Loucy (cell line): ENCODE results near the gene RPL19.

Experiments
- H2AFZ ChIP-seq: fragments of 200-600 bp; sonication (generic); 2 replicates; pipeline ENCODE4 v1.6.0; 2016; ENCODE audit warnings: antibody characterized with exemption, mild to moderate bottlenecking, low read length, moderate library complexity
- H3F3A ChIP-seq: fragments of 200-600 bp; 2 replicates; pipeline ENCODE4 v1.6.0; 2016; ENCODE audit warnings: antibody characterized with exemption, low read depth, mild to moderate bottlenecking
- H3K27me3 ChIP-seq: fragments of 200-600 bp; sonication (generic); 2 replicates; pipeline ENCODE4 v1.6.1; 2014; ENCODE audit warnings: low read length, mild to moderate bottlenecking; ENCODE audit not compliant: insufficient read depth, poor library complexity, severe bottlenecking
- H3K36me3 ChIP-seq: fragments of 200-600 bp; sonication (generic); 2 replicates; pipeline ENCODE4 v1.6.1; 2016; ENCODE audit warnings: low read length; ENCODE audit not compliant: insufficient read depth
- H3K4me1 ChIP-seq: fragments of 200-600 bp; sonication (generic); 2 replicates; pipeline ENCODE4 v1.5.1; 2014; ENCODE audit warnings: low read length, mild to moderate bottlenecking; ENCODE audit not compliant: insufficient read depth, poor library complexity, severe bottlenecking
- H3K4me2 ChIP-seq: fragments of 200-600 bp; sonication (generic); 2 replicates; pipeline ENCODE4 v1.6.0; 2014; ENCODE audit warnings: antibody characterized with exemption, low read length, low read depth, mild to moderate bottlenecking; ENCODE audit not compliant: poor library complexity, severe bottlenecking
- H3K4me3 ChIP-seq: fragments of 200-600 bp; sonication (generic); 2 replicates; pipeline ENCODE4 v1.5.1; 2014; ENCODE audit warnings: low read length, mild to moderate bottlenecking, mixed read lengths; ENCODE audit not compliant: poor library complexity, severe bottlenecking
- H3K79me2 ChIP-seq: fragments of 200-600 bp; sonication (generic); 2 replicates; pipeline ENCODE4 v1.6.1; 2014; ENCODE audit warnings: low read length; ENCODE audit not compliant: insufficient read depth
- H3K9ac ChIP-seq: fragments of 200-600 bp; sonication (generic); 2 replicates; pipeline ENCODE4 v1.6.0; 2014; ENCODE audit warnings: mild to moderate bottlenecking, low read depth, low read length, moderate library complexity; ENCODE audit not compliant: poor library complexity, severe bottlenecking
- H3K9me2 ChIP-seq: fragments of 200-600 bp; sonication (generic); replicated peaks from 2 replicates; pipeline ENCODE4 v1.6.1; 2016; ENCODE audit warnings: low read depth, low read length, mixed read lengths
- H3K9me3 ChIP-seq: fragments of 200-600 bp; sonication (generic); 2 replicates; pipeline ENCODE4 v1.6.1; 2014; ENCODE audit warnings: mild to moderate bottlenecking, antibody characterized with exemption, low read length, low read depth; ENCODE audit not compliant: insufficient read depth
- H4K20me1 ChIP-seq: fragments of 200-600 bp; sonication (generic); 2 replicates; pipeline ENCODE4 v1.6.0; 2014; ENCODE audit warnings: antibody characterized with exemption, low read length, mild to moderate bottlenecking; ENCODE audit not compliant: insufficient read depth, poor library complexity, severe bottlenecking
- CTCF ChIP-seq: fragments of 200-600 bp; sonication (generic); conservative IDR thresholded peaks from 2 replicates; pipeline ENCODE4 v1.5.1; 2014; ENCODE audit warnings: mild to moderate bottlenecking, antibody characterized with exemption, low read length
- EZH2phosphoT487 ChIP-seq: fragments of 200-600 bp; IDR thresholded peaks from 2 replicates; pipeline ENCODE4 v1.6.1; 2018; ENCODE audit warnings: antibody characterized with exemption, mild to moderate bottlenecking, moderate library complexity, borderline replicate concordance

Gene RPL19

DNA sequence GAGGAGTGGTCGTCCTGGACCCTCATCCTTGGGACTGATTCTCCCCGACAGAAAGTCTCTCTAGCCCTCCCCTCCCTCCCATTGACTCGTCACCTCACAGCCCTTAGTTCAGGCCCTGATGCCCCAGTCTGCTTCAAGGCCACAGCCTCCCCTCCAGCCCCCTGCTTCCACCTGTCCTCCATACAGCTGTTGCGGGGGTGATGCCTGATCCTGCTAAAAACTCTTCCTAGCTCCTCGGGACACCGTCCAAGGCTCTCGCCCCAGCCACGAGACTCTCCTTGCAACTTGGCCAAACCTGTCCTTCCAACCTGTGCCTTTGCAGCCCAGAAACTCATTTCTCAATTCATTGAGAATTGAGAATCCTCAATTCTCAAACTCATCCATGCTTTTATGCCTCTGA is 18.8 kb downstream of the RPL19 start:
- Histone ChIP-seq H3F3A (no peaks in the 10 kb centered on the region), H3K4me3 (no peak overlapping the region), H3K4me1 (no peaks in the 10 kb centered on the region), H3K27me3 (no peaks in the 10 kb centered on the region), H3K9me2 (no peaks in the 10 kb centered on the region), H3K36me3 (no peaks in the 10 kb centered on the region), H4K20me1 (no peaks in the 10 kb centered on the region), H3K79me2 (no peaks in the 10 kb centered on the region), H3K9me3 (no peaks in the 10 kb centered on the region), H3K9ac (no peak overlapping the region), H3K4me2 (no peak overlapping the region), H2AFZ (no peak overlapping the region)
- TF ChIP-seq CTCF (no peak), EZH2phosphoT487 (no peak)

DNA sequence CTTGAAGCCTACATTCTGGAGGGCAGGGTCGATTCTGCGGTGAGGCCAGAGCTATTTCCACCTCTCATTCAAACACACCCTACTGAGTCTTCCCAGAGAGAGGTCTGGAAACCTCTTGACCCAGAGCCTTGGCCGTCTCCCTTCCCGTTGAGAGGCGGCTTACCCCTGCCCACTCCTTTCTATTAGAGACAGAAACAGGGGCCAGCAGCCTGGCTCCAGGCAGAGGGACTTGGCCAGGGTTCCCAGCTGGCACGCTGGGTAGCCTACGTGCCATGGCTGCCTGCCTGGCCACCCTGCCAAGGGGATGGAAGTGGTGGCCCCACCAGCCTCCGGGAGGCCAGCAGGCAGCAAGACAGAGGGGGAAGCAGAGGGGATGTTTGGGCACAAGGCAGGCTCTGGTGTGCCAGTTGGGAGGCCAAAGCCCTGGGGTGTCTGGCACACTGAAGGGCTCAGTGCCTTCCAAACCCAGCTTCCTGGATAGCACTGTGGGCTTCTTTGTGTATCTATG is 19.6 kb downstream of the RPL19 start:
- no peaks in the 10 kb centered on the region for H3K4me1 ChIP-seq
- H3K9me3 ChIP-seq = no peaks in the 10 kb centered on the region
- H4K20me1 ChIP-seq = no peaks in the 10 kb centered on the region
- no peaks in the 10 kb centered on the region for H3F3A ChIP-seq
- H3K79me2 ChIP-seq = no peaks in the 10 kb centered on the region
- H3K9me2 ChIP-seq = no peaks in the 10 kb centered on the region
- TF ChIP-seq CTCF (no peak), EZH2phosphoT487 (no peak)
- H3K4me3 ChIP-seq = no peak overlapping the region
- no peak overlapping the region for H3K9ac ChIP-seq
- H3K4me2 ChIP-seq = no peak overlapping the region
- H2AFZ ChIP-seq = no peak overlapping the region
- no peaks in the 10 kb centered on the region for H3K27me3 ChIP-seq
- H3K36me3 ChIP-seq = no peaks in the 10 kb centered on the region

DNA sequence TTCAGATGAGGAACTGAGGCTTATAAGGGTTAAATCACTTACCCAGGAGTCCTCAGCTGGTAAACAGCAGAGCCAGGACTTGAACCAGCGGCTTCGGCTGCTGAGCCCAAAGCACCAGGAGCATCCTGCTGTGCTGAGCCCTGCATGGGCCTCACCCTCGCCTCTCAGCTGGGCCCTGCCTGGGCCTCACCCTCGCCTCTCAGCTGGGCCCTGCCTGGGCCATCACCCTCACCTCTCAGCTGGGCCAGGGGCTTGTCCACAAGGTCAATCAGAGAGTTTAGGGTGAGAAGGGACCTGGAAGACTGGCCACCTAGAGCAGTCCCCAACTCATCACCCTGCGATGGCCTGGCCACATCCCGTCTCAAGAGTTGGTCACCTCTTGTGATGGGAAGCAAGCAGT is 21.5 kb downstream of the RPL19 start:
- H3K4me3 ChIP-seq = no peak overlapping the region

More for the DNA sequence above, 21.5 kb downstream of the RPL19 start:
- Histone ChIP-seq H3K9ac (no peak overlapping the region), H4K20me1 (no peaks in the 10 kb centered on the region), H3K9me2 (no peaks in the 10 kb centered on the region), H2AFZ (no peak overlapping the region), H3K9me3 (no peaks in the 10 kb centered on the region), H3K27me3 (no peaks in the 10 kb centered on the region), H3K36me3 (no peaks in the 10 kb centered on the region), H3K4me1 (no peaks in the 10 kb centered on the region), H3K79me2 (no peaks in the 10 kb centered on the region), H3F3A (no peaks in the 10 kb centered on the region), H3K4me2 (no peak overlapping the region)
- TF ChIP-seq EZH2phosphoT487 (no peak), CTCF (no peak)
